GM12873 (cell line): ENCODE data around the gene GNAI2.

Experiments
- TF ChIP-seq, protein P1 (sequence below): IDR thresholded peaks from 2 replicates; pipeline ENCODE4 v1.5.1; 2012; ENCODE audit warnings: low read depth, mild to moderate bottlenecking, moderate library complexity, low read length, control low read depth; ENCODE audit not compliant: insufficient read depth; ENCODE audit errors: missing control alignments

Gene GNAI2

GRCh38 chr3:50264964-50265485 is 29.0 kb downstream of the GNAI2 start:
- TF ChIP-seq, protein P1, sequence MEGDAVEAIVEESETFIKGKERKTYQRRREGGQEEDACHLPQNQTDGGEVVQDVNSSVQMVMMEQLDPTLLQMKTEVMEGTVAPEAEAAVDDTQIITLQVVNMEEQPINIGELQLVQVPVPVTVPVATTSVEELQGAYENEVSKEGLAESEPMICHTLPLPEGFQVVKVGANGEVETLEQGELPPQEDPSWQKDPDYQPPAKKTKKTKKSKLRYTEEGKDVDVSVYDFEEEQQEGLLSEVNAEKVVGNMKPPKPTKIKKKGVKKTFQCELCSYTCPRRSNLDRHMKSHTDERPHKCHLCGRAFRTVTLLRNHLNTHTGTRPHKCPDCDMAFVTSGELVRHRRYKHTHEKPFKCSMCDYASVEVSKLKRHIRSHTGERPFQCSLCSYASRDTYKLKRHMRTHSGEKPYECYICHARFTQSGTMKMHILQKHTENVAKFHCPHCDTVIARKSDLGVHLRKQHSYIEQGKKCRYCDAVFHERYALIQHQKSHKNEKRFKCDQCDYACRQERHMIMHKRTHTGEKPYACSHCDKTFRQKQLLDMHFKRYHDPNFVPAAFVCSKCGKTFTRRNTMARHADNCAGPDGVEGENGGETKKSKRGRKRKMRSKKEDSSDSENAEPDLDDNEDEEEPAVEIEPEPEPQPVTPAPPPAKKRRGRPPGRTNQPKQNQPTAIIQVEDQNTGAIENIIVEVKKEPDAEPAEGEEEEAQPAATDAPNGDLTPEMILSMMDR, result no peak

GRCh38 chr3:50265571-50265970 is 29.6 kb downstream of the GNAI2 start:
- TF ChIP-seq, protein P1, result no peak

- TF ChIP-seq, protein P1, result no peak
These were observed 30.0 kb downstream of the GNAI2 start for GRCh38 chr3:50266017-50266416.

DNA sequence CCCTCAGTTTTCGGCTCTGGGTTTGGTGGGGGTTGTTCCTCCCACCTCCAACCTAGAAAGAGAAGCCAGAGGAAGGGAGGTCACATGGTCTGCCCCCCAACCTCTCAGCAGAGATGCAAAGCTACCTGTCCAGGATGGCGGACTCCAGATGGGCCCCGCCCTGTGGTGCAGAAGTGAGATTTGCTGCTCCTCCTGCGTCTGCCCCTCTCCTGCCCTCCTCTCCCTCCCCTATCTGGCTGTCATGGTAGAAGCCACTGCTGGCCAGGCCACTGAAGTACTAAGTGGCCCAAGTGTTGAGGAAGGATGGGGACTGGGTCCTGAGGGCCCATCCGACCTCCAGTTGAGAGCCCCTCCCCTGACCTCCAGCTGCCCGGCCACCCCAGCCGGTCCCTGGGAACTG is 30.8 kb downstream of the GNAI2 start:
- TF ChIP-seq, protein P1, result no peak

DNA sequence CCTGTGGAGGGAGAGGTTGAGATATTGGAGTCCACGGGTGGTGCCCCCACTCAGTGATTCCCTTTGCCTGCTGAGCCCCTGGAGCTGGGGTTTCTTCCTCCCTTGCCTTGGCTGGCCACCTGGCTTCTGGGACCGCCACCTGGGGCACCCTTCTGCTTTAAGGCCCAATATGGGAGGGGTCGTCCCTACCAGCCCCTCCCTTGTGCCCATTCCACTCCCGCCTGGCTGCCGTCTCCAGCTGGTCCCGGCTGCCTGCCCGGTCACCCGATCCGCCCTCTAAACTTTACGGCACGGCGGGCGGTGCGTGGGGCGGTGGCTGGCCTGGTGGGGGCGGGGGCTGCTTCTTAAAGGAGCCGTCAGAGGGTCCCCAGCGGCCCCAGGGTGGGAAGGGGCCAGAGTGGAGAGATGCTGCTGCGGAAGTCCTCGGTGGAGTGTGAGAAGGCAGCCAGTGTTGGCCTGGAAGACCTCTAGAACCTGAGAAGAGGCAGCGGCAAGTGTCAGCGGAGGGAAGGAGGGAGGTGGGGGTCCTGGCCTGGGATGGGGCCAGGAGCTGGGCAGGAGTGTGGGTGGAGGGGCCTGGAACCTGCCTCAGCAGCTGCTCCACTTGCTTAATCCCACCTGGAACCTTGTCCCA is 31.4 kb downstream of the GNAI2 start:
- TF ChIP-seq, protein P1, result no peak

GRCh38 chr3:50268276-50268675 is 32.3 kb downstream of the GNAI2 start:
- TF ChIP-seq, protein P1, result no peak

GRCh38 chr3:50268703-50269451 is 32.9 kb downstream of the GNAI2 start, which contains the start of gene SEMA3B:
Gene SEMA3B (plus strand): TSS chr3:50269147. CDS start chr3:50269241, 94 bp downstream.
- TF ChIP-seq, protein P1, result no peak
